NCI-H2196 (cell line): ENCODE measurements around the gene FAM241B.

ENCODE experiments used
- DNase-seq: peaks from one replicate; lab custom pipeline; 2025; ENCODE audit not compliant: unreplicated experiment; lab: John Stamatoyannopoulos, UW

FAM241B gene

DNA sequence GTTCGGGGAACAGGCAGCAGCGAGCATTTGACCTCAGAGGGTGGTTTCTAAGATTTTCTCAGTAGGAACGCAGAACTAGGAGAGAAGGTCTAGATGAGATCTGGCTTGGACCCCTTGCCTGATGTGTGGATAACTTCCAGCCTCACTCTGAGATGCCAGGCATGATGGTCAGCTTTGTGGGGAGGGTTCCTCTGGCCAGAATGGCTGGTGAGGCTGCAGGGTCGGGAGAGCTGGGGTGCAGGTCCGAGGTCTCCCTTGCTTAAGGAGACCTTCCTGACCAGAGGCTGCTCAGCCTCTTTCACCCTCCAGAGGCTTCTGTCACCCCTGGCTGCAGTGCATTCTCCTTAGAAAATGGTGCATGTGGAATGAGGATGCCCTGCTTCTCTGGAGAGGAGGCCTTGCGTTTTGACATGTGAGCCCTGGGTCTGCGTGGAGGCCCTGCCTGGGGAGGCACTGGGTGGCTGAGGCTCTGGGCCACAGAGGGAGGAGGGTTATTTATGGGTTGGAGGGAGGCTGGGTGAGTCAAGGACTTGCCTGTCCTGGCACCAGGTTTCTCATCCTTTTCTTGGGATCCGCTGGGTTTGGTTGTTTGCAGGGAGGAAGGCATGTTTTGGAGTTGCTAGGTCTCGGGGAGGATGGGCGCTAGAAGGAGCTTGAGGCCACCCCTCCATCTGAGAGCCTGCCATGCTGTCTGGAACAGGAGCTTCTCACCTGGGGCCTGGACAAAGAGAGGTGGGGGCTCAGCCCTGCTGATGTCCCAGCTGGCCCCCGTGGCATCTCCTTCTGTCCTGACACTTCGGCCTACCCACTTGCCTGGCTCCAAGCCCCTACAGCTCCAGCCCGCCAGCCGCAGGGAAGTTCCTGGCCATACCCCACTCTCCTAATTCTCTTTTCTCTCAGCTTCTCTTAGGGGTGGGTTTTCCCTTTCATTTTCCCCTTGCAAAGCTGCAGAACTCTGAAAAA is 3.9 kb downstream of the FAM241B start:
- no peak for DNase-seq

DNA sequence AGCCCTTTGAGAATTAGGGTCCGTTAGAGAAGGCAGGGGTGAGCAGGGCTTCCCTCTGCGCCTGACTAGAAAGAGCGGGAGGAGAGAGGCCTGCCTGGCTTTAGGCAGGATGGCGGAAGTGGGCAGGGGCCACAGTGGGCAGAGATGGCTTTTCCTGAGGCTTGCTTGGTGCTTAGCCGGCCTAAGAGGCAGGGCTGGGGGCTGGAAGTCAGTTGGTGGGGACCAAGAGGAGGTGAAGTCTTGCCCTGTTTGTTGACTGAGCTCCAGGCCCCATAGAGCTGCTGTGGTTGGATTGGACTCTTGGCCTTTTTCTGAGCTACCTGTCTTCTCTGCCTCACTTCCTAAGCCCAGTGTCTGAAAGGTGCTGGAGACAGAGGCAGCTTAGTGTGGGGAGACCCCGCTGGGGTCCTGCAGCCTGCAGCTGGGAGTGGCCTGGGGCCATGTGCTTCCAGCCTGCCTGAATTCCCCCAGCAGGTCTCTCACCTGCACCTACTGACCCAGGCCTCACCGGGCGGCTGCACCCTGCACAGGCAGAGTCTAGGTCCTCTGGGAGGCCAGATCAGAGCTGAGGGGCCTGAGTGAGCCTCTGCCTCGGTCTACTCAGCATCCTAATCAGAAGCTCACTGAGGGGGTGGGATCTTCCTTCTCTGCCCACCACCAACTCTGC is 4.8 kb downstream of the FAM241B start:
- DNase-seq, result no peak

DNA sequence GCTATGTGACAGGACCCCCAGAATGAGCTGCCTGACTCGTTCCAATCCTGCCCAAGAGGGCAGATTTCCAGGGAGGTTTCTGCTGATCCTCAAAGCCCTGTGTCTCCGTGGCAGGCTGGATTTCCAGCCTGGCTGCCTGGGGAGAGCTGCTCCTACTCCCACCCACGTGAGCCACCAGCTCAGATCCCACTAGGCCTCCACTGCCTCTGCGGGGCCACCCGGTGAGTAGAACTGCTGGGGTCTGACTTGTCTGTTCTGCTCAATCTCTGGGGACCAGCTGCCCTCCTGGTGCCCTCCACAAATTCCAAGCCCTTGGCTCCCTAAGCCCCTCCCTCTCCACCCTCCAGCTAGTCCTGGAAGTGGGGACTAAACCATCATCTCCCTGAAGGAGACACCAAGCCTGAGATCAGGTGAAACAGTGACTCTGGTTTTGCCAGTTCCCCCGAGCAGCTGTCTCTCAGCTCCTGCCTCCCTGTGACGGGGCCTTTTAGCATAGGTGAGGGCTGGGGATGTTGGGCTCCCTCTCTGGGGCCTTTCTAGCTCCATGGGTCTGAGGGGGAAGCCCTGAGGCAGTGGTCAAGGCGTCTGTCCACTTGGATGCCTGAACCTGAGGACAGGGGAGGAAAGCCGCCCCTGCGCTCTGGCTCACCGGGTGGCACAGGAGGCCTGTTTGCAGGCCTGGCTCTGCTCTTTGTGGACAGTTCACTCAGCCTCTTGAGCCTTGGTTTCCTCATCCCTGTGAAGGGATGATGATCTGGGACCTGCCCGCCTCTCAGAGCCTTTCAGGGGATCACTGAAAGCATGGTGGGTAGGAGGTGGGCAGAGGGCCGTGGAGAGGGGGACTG is 5.6 kb downstream of the FAM241B start:
- DNase-seq, result no peak

DNA sequence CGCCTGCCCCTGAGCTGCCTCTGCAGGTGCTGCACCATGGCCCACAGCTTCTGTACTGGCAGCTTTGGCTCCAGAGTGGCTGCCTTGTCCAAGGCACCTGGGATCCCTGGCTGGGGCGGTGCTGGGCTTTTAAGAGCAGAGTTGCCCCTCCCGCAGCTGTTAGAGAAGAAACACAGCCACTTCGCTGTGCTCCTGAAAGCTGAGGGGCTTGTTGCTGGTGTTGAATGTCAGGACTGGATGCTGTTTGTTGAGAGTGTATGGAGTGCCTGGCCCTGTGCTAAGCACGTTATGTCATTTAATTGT is 6.2 kb downstream of the FAM241B start:
- DNase-seq, result no peak

DNA sequence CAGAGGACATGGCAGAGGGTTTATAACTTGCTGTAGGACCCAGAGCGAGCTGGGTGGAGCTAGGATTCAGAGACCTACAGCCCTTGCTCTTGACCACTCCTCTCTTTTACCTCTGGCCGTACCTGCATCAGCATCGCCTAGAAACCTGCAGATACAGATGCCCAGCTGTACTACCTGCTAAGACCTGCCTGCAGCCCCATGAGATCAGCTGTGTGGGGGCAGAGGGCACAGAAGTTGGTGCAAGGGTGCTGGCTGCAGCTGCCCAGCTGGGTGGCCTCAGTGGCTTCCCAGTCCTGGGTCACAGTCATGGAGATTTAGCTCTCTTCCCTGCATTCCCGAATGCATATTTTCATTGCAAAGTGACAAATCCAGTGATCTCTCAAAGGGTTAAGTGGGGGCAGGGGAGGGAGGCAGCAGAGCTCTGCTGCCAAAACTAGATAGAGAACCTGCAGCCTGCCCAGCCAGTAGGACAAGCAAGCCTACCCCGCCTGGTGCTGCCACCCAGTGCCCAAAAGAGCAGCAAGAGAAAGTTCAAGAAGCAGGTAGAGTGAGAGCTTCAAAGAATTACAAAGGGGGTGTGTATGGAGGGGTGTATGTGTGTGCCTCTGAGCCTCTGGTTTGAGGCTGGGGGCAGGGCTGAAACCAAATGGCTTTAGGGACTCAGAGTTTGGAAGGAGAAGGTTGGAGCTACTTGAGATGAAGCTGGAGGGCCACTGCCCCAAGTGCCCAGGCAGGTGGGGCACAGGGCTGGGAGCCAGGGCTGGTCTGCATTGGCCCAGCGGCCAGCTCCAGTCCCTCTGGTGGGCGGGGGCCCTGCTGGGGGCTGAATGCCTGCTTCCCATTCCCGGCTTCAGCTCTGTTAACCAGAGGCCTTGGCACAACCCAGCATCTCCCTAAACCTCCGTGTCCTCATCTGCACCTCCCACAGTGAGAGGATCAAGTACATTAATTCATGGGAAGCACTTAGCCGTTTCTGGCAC is 6.9 kb downstream of the FAM241B start:
- peak; percentile 16 for DNase-seq

DNA sequence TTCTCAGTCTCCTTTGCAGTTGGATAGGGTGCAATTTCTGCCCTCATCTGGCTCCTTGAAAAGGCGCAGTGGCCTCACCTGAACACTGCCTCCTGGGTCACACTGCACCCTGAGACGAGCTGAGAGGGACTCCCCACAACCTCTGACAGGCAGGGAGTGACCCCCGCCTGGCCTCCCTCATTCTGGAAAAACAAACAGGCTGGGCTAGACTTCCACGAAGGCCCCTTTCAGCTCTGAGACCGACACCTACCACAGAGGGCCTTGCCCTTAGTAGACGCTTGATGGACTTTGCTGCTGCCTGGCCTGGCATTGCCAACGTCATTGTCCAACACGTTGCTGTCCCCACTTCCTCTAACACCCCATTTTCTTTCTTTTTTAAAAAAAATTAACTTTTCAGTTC is 8.6 kb downstream of the FAM241B start:
- DNase-seq, result no peak

DNA sequence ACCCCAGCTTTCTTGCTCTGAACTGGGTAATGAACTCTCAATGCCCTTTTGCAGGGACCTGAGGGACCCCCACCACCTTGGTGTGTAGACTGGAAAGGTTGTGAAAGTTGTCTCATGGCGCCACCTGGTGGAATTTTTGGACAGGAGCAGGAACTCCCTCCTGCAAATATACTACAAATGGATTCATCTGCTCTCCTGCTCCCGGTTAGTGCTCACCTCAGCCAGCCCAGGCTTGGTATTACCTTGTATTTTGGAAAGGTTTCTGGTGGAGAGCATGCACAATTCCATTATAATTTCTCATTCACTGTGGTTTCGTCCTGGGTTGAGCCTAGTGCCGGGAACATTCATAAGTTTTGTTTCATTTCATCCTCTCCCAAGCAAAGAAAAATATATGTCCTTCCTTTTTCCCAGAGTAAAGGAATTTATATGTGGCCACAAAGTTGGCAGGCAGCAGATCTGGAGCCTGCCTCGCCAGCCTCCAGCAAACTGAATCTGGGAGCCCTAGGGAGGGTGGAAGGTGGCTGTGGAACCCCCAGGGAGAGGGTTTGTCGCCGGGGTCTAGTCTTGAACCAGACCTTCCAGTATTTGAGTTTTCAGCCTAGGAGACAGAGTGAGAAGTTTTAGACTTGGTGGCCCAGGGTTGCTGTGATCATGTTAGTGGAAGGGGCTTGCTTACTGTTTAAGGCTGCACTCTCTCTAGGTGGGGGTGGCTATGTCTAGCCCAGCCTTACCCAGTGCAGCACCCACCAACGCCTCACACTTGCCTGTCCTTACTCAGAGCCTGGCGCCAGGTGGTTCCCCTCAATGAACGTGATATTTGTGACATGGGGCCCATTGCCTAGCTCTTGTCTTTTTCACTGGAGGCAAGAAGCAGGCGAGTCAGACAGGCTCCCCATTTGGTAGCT is 9.5 kb downstream of the FAM241B start:
- DNase-seq, result peak; percentile 30

DNA sequence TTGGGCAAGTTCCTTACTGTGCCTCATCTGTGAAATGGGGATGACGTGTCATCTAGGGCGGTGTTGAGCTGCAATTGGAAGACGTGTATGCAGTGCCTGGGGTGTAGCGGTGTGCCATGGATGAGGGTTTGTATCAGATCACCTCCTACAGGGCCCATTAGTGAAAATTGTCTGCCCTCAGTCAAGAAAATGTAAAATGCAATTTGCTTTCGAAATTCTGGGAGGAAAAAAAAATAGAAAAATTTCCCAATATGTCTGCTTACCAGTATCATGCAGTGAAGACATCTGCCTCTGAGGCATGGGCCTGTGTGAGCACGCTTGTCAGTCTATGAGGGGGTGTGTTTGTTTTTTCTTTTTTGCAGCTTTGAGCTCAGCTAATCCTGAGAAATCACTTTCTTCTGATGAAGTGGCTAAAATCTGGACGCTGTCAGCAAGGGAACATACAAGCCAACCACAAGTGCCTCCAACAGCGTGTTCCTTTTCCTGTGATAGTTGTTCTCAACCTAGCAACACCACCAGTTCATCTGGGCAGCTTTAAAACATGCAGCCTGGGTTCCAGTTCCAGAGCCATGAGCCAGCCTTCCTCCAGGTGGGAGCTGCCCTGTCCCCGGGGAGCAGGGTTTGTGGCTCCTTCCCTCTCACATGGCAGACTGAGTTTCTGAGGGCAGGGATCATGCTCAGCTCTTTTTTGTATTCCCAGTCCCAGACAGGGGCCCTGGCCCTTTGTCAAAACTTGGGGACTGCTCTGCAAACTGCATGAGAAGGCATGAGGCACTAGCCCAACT is 10.3 kb downstream of the FAM241B start:
- DNase-seq, result no peak

DNA sequence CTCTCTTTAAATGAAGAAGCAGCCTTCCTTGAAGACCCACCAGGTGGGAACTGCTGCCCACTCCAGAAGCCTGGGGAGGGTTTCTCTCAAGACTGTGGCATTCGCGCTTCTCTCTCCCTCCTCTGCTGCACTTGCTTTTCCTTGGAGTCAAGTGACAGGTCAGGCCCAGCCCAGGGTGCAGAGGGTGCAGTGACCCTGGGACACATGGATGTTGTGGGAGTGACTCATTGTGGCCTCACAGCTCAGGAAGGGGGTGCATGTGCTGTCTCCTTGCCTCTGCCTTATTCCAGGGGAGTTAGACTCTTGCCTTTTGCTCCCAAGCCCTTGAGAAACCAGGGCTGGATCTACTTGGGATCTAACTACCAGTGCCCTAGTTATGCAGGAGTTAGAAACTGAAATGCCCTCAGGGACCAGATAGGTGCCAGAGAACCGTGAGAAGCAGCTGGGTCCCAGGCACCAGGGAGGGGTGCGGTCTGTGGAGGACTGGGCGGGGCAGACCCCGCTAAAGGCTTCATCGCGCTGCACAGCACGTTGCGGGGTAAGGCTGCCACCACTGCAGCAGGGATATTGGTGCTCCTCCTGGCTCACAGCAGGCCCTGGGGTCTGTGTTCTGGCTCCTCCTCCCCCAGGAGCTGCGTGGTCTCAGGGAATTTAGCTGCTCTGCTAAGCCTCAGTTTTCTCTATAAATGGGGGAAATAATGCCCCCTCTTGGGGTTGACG is 11.4 kb downstream of the FAM241B start:
- no peak for DNase-seq

DNA sequence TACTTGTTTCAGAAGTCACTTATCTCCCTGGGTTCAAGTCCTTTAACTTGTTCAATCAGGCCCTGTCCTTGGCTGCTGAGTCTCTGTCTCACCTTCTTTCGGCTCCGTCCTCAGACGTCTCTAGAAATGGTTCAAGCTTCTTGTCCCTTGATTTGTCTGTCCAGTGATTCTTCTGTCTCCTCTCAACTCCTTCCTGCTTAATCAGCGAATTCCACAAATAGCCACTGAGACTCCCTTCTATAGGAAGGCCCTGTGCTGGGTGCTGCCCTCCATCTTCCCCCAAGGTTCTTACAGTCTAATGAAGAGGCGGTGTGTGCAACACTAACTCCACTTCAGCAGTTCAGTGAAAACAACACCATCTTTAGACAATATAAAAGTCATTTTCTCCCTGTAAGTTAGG is 12.7 kb downstream of the FAM241B start:
- DNase-seq, result no peak

DNA sequence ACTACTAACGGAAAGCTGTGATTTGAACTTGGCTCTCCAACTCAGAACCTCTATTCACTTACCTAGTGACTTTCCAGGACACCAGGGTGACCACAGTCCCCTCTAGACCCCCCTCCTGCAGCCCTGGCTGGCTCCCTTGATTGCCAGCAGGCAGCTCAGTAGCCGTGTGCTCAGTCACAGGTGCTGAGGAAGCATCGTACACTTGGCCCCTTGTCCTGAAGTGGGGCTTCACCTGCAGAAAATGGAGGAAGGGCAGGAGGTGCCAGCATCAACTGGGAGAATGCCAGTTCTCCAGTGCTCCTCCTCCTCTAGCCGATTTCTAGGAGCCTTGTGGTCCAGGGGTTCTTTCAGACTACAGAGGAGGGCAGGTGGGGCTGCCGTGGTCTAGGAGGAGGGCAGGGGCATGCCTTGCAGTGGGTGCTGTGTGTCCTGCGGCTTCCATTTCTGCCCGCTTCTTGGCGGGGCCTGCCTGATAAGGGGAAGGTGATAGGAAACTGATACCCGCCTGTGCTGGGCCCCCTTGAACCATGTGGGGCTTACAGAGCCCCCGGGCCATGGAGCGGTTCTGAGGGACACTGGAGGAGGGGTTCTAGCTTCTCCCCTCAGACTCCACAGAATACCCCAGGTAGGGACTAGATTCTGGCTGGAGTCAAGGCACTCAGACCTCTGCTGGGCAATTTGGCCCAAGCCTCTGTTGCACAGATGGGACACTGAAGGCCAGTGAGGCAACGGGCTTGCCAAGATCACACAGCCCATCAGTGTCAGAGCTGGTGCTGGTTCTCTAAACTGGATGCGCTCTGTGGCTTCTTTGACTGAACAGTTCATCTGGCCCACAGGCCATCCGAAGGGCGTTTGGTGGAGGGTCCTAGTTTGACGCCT is 14.0 kb downstream of the FAM241B start:
- DNase-seq, result no peak

DNA sequence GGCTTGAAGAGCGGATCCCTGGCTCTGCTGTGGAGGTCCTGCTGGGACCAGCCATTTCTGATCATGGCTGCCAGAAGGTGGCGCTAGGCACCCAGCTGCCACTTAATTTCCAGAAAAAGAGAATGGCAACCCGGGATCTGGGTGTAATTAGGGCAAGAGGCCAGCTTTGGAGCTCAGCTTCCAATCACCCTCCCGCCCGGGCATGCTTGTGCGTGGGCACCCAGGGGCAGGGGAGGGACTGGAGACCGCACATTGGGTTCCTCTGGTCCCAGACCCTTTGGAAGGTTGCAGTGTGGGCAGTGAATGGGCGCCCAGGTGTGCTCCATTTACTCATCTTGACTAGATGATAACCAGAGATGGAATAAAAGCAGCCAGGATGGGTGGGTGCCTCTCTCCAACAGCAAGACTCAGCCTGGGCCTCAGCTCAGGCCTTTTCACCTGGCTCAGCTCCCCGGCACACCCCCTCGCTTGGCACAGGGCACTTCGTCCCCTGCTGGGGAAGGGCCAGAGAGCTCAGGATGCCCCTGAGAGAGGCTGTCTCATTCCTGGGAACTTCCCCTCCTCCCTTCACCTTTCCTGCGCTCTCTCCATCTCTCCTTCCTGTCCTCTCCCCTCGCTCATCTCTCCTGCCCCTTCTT is 14.7 kb downstream of the FAM241B start:
- DNase-seq, result peak; percentile 32

DNA sequence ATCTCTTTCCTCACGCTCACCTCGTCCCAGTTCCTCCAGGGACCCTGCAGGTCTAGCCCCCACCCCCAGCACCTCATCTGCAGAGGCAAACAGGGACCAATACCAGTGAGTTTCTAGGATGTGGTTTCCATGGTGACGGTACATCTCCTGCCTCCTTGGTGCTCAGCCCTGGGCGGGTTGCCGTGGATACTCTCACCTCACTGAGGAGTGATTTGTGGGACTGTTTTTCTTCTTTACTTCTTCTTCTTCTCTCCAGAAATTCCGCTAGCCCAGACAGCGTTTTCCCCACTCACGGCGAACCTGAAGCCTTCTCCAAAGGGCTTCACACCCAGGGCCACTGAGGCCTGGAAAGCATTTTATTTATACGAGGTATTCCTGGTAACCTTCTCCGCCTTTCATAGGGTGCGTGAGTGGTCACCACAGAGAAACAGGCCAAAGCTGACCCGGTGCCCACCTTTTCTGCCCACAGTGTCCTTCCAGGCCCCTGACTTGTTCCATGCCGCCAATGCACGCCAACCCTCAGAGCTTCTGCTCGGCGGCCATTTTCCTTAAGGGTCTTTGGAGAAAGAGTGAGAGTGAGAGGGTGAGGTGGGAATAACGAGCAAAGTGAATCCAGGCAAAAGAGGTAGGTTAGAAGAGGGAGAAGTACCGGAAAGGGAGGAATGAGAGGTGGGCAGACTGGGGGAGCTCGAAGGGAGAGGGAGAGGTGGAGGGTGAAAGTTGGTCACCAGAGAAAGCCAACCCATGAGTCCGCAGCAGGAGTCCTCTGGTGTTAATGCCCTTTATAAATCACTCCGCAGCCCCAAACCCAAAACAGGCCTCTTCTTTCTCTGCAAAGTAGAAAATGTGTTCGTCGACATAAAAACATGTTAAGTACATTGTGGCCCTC is 15.5 kb downstream of the FAM241B start:
- no peak for DNase-seq

DNA sequence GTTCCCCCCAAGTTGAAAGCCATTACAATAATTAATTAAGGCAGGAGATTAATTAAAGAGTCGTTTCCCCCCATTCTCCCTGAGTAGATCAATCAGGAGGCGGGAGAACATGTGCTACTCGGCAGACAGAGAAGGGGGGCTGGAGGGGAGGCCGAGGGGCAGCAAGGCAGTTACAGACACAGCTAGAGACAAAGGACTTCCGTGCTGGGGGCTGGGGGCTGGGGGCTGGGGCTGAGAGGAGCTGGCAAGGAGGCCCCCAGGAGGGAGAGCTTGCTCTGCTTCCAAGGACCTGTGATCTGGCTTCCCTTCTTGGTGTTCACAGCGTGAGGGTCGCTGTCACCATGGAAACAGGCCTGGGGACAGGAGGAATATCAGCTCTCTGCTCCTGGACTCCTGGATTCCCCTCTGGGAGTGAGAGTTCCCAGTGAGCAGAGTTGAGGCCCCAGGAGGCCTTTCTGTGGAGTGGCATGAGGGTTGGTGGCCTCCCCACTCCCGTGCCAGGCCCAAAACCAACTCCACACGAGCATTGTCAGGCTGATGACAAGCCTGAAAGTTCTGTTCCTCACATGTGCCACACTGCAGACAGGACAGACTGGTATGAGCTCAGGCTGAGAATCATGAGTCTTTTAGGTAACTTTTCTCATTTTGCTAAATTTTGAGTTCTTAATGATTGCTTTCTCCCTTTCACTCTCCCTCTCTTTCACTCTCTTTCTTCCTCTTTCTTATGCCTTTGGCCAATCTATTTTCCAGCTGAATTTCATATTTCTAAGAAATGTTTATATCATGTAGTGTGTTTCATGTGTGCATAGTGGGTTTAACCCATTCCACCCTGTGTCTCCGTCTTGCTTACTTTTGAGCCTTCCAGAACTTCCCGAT is 16.4 kb downstream of the FAM241B start:
- DNase-seq, result no peak

DNA sequence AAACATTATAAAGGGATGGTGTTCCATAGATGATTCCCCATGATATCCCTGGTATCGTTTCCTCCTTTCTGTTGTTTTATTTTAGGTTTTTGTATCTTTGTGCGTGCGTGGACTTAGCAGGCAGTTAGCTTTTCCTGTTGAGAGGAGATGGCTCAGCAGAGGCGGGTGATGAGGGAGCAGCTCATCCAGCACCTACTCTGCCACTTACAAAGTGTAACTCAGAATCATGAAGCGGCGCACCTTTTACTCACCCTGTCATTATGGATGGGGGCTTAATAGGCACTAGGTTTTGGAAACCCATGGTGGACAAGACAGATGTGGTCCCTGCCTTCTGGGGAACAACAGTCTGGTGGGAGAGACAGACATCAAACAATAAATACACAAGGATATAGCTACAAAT is 17.1 kb downstream of the FAM241B start:
- no peak for DNase-seq
